CD4-positive, alpha-beta T cell treated with Interleukin-12 subunit alpha and Interleukin-12 subunit beta, for 1 hour (primary cell): ENCODE measurements around the gene CFAP410.

Experiments
- DNase-seq: peaks from one replicate; pipeline ENCODE4 v3.0.0-alpha.2; 2020

Gene CFAP410

GRCh38 chr21:44338971-44339910 lies at the start of gene CFAP410:
TSS of gene CFAP410 (minus strand) at chr21:44339390. CDS start at chr21:44339194, 196 bp downstream.
- DNase-seq: peak; percentile 95

GRCh38 chr21:44384968-44385367 lies 45.8 kb upstream of the CFAP410 start:
- no peak for DNase-seq

- no peak for DNase-seq
Measured at GRCh38 chr21:44383216-44383615, 44.0 kb upstream of the CFAP410 start.

- no peak for DNase-seq
Measured at GRCh38 chr21:44382536-44382935, 43.3 kb upstream of the CFAP410 start.

GRCh38 chr21:44381874-44382273 lies 42.7 kb upstream of the CFAP410 start:
- DNase-seq: no peak

GRCh38 chr21:44380876-44381275 lies 41.7 kb upstream of the CFAP410 start:
- no peak for DNase-seq

- no peak for DNase-seq
Measured at GRCh38 chr21:44379991-44380865, 41.0 kb upstream of the CFAP410 start.

- no peak for DNase-seq
Measured at GRCh38 chr21:44379515-44379848, 40.3 kb upstream of the CFAP410 start.

GRCh38 chr21:44378646-44379514 lies 39.7 kb upstream of the CFAP410 start:
- no peak for DNase-seq

- no peak for DNase-seq
Measured at GRCh38 chr21:44377922-44378645, 38.9 kb upstream of the CFAP410 start.

GRCh38 chr21:44377201-44377921 lies 38.2 kb upstream of the CFAP410 start:
- no peak for DNase-seq

- DNase-seq: no peak
Measured at GRCh38 chr21:44376606-44377005, 37.4 kb upstream of the CFAP410 start.

- DNase-seq: no peak
Measured at GRCh38 chr21:44375761-44376241, 36.6 kb upstream of the CFAP410 start.

- DNase-seq: peak; percentile 33
Measured at GRCh38 chr21:44375281-44375651, 36.1 kb upstream of the CFAP410 start.

GRCh38 chr21:44374601-44375280 lies 35.6 kb upstream of the CFAP410 start:
- no peak for DNase-seq

GRCh38 chr21:44372616-44373015 lies 33.4 kb upstream of the CFAP410 start:
- no peak for DNase-seq

GRCh38 chr21:44371596-44371995 lies 32.4 kb upstream of the CFAP410 start:
- no peak for DNase-seq

GRCh38 chr21:44370786-44371410 lies 31.7 kb upstream of the CFAP410 start:
- no peak for DNase-seq

- no peak for DNase-seq
Measured at GRCh38 chr21:44370027-44370735, 31.0 kb upstream of the CFAP410 start.
